CD8-positive, alpha-beta memory T cell (primary cell): ENCODE results near the gene EIF2AK3. TPM values are rescaled to one million over a fixed set of nuclear protein-coding genes. Genes with fewer than 3 reads are reported as not detected.
"Not testable (repeated sequence)": the region's sequence is repeated elsewhere in the genome, so short reads cannot be mapped to it uniquely, and the experiment has no call there.

Experiments used
- CTCF ChIA-PET: fragments of 350-600 bp; sonication (Branson Sonifier 250); formaldehyde crosslinking; loops from one replicate; lab custom pipeline; 2021; ENCODE audit warnings: antibody characterized with exemption; lab: Charles Lee
- POLR2A ChIA-PET: fragments of 350-600 bp; sonication (Branson Sonifier 250); formaldehyde crosslinking; loops from one replicate; lab custom pipeline; 2021; ENCODE audit warnings: antibody characterized with exemption; lab: Charles Lee
- DNase-seq, 5 donors: peaks; one replicate each; pipeline versions ENCODE4 v3.0.0 to v3.0.0-alpha.2; 2020 to 2022; ENCODE audit warnings: mixed read lengths in 1 of 5
- H3K27ac ChIP-seq: one replicate; pipeline ENCODE4 v1.7.0; 2013; ENCODE audit warnings: low read depth, mild to moderate bottlenecking, low read length, moderate library complexity
- H3K27me3 ChIP-seq: 2 replicates; pipeline ENCODE4 v1.7.0; 2013; ENCODE audit warnings: low read length, mild to moderate bottlenecking; ENCODE audit not compliant: insufficient read depth, poor library complexity, severe bottlenecking
- H3K36me3 ChIP-seq: 2 replicates; pipeline ENCODE4 v1.7.0; 2013; ENCODE audit warnings: mild to moderate bottlenecking, low read length, moderate library complexity; ENCODE audit not compliant: insufficient read depth
- H3K4me1 ChIP-seq: 2 replicates; pipeline ENCODE4 v1.7.0; 2013; ENCODE audit warnings: mild to moderate bottlenecking, low read length, moderate library complexity; ENCODE audit not compliant: insufficient read depth
- H3K4me3 ChIP-seq: 2 replicates; pipeline ENCODE4 v1.7.0; 2013; ENCODE audit warnings: mild to moderate bottlenecking, low read length
- H3K9me3 ChIP-seq: 2 replicates; pipeline ENCODE4 v1.7.0; 2013; ENCODE audit warnings: mild to moderate bottlenecking, low read length
- H3K27ac Mint-ChIP-seq, 8 donors: one replicate each; pipeline ENCODE4 v1.8.0; 2020 to 2021; ENCODE audit warnings: mixed read lengths in 8 of 8, mild to moderate bottlenecking in 6 of 8, inconsistent platforms in 3 of 8, moderate library complexity in 3 of 8
- H3K27me3 Mint-ChIP-seq, 2 donors: one replicate each; pipeline ENCODE4 v1.8.0; 2020 to 2021; ENCODE audit warnings: mixed read lengths in 2 of 2, mild to moderate bottlenecking in 1 of 2, moderate library complexity in 1 of 2
- H3K36me3 Mint-ChIP-seq, 3 donors: one replicate each; pipeline ENCODE4 v1.8.0; 2020 to 2021; ENCODE audit warnings: mixed read lengths in 3 of 3, inconsistent platforms in 1 of 3, mild to moderate bottlenecking in 1 of 3
- H3K4me1 Mint-ChIP-seq, 3 donors: one replicate each; pipeline ENCODE4 v1.8.0; 2020 to 2021; ENCODE audit warnings: mixed read lengths in 3 of 3, inconsistent platforms in 1 of 3, mild to moderate bottlenecking in 1 of 3
- H3K4me3 Mint-ChIP-seq, 7 donors: one replicate each; pipeline ENCODE4 v1.8.0; 2020 to 2021; ENCODE audit warnings: mixed read lengths in 7 of 7, mild to moderate bottlenecking in 6 of 7, moderate library complexity in 4 of 7, inconsistent platforms in 2 of 7
- H3K9me3 Mint-ChIP-seq, 5 donors: one replicate each; pipeline ENCODE4 v1.8.0; 2020 to 2022; ENCODE audit warnings: mixed read lengths in 5 of 5, mild to moderate bottlenecking in 3 of 5, moderate library complexity in 2 of 5, inconsistent platforms in 1 of 5
- polyA plus RNA-seq: library from polyadenylated mRNA; unstranded; fragments of 300-500 nt; fragmentation: Illumina TruSeq; gene quantifications from one replicate; pipeline ENCODE4 v1.2.3, GENCODE V29; 2021
- total RNA-seq, 2 experiments: library from RNA; stranded (reverse); gene quantifications; one replicate each; pipeline ENCODE4 v1.2.3, GENCODE V29; 2021

The EIF2AK3 gene
- total and polyA plus RNA-seq, 3 experiments from 2014 or later: 10.2 to 15.0 (median 13.0) TPM

GRCh38 chr2:88645291-88645882 is 18.1 kb upstream of the EIF2AK3 start:
- H3K9me3 Mint-ChIP-seq, H3K4me3 ChIP-seq, H3K27me3 ChIP-seq, H3K36me3 Mint-ChIP-seq, CTCF ChIA-PET, H3K36me3 ChIP-seq, H3K27ac ChIP-seq, POLR2A ChIA-PET, H3K4me3 Mint-ChIP-seq, DNase-seq, H3K27me3 Mint-ChIP-seq, H3K9me3 ChIP-seq, H3K4me1 ChIP-seq: not testable (repeated sequence)
- peak overlapping the region in 2 of 8 donors; percentile 7 to 53 for H3K27ac Mint-ChIP-seq
- H3K4me1 Mint-ChIP-seq: peaks cover 13 to 15% (median 14%) of the 10 kb centered on the region in 3 donors

GRCh38 chr2:88642278-88642677 is 15.0 kb upstream of the EIF2AK3 start:
- no peak overlapping the region for H3K27ac ChIP-seq
- no peaks in the 10 kb centered on the region for H3K36me3 ChIP-seq
- peaks cover 2 to 7% (median 7%) of the 10 kb centered on the region in 5 donors for H3K9me3 Mint-ChIP-seq
- H3K4me1 ChIP-seq: peaks cover 5% of the 10 kb centered on the region
- H3K27me3 ChIP-seq: no peaks in the 10 kb centered on the region
- H3K9me3 ChIP-seq: no peaks in the 10 kb centered on the region
- H3K4me1 Mint-ChIP-seq: peaks cover 36 to 46% (median 39%) of the 10 kb centered on the region in 3 donors
- POLR2A ChIA-PET: no interaction called here
- H3K4me3 ChIP-seq: no peak overlapping the region
- peaks cover 0 to 6% (median 1%) of the 10 kb centered on the region in 3 donors for H3K36me3 Mint-ChIP-seq
- no peak overlapping the region for H3K27ac Mint-ChIP-seq
- H3K4me3 Mint-ChIP-seq: no peak overlapping the region
- CTCF ChIA-PET: interaction anchor here (0.6 kb wide), 1 partner anchor 32 kb away, joined by 3 read pairs; no protein-coding TSS in a partner anchor
- DNase-seq: no peak
- H3K27me3 Mint-ChIP-seq: peaks cover 0 to 8% of the 10 kb centered on the region in 2 donors

GRCh38 chr2:88641330-88641729 is 14.1 kb upstream of the EIF2AK3 start:
- Mint-ChIP-seq H3K9me3 (peaks cover 2 to 7% (median 7%) of the 10 kb centered on the region in 5 donors), H3K36me3 (peaks cover 0 to 6% (median 1%) of the 10 kb centered on the region in 3 donors), H3K4me3 (peak overlapping the region in 1 of 7 donors; percentile 25), H3K27ac (peak overlapping the region in 1 of 8 donors; percentile 72), H3K4me1 (peaks cover 36 to 47% (median 40%) of the 10 kb centered on the region in 3 donors), H3K27me3 (peaks cover 0 to 8% of the 10 kb centered on the region in 2 donors)
- no peaks in the 10 kb centered on the region for H3K9me3 ChIP-seq
- ChIA-PET CTCF (no interaction called here), POLR2A (no interaction called here)
- no peak overlapping the region for H3K27ac ChIP-seq
- DNase-seq: no peak
- H3K36me3 ChIP-seq: no peaks in the 10 kb centered on the region
- H3K4me3 ChIP-seq: no peak overlapping the region
- peaks cover 5% of the 10 kb centered on the region for H3K4me1 ChIP-seq
- H3K27me3 ChIP-seq: no peaks in the 10 kb centered on the region

- Histone ChIP-seq H3K4me1 (peaks cover 5% of the 10 kb centered on the region), H3K4me3 (no peak overlapping the region), H3K36me3 (no peaks in the 10 kb centered on the region), H3K9me3 (no peaks in the 10 kb centered on the region), H3K27me3 (no peaks in the 10 kb centered on the region), H3K27ac (no peak overlapping the region)
- no peak for DNase-seq
- Mint-ChIP-seq H3K36me3 (peaks cover 0 to 6% (median 1%) of the 10 kb centered on the region in 3 donors), H3K9me3 (peaks cover 2 to 7% (median 7%) of the 10 kb centered on the region in 5 donors), H3K4me3 (peak overlapping the region in 1 of 7 donors; percentile 13), H3K27me3 (peaks cover 0 to 8% of the 10 kb centered on the region in 2 donors), H3K4me1 (peaks cover 29 to 40% (median 34%) of the 10 kb centered on the region in 3 donors), H3K27ac (peak overlapping the region in 1 of 8 donors; percentile 24)
- ChIA-PET CTCF (no interaction called here), POLR2A (no interaction called here)
Observed at GRCh38 chr2:88639865-88640264, 12.6 kb upstream of the EIF2AK3 start.

GRCh38 chr2:88638743-88639142 is 11.5 kb upstream of the EIF2AK3 start:
- Mint-ChIP-seq H3K27ac (peak overlapping the region in 2 of 8 donors; percentile 35 to 43), H3K36me3 (peaks cover 0 to 6% (median 1%) of the 10 kb centered on the region in 3 donors), H3K4me1 (peaks cover 25 to 32% (median 27%) of the 10 kb centered on the region in 3 donors), H3K9me3 (peaks cover 2 to 7% (median 7%) of the 10 kb centered on the region in 5 donors), H3K4me3 (peak overlapping the region in 5 of 7 donors; percentile 9 to 36 (median 29)), H3K27me3 (peaks cover 0 to 8% of the 10 kb centered on the region in 2 donors)
- peak in 2 of 5 donors; percentile 27 to 50 for DNase-seq
- Histone ChIP-seq H3K4me1 (peaks cover 5% of the 10 kb centered on the region), H3K36me3 (no peaks in the 10 kb centered on the region), H3K27ac (no peak overlapping the region), H3K4me3 (no peak overlapping the region), H3K27me3 (no peaks in the 10 kb centered on the region), H3K9me3 (no peaks in the 10 kb centered on the region)
- ChIA-PET CTCF (no interaction called here), POLR2A (no interaction called here)

- H3K4me3 Mint-ChIP-seq: peak overlapping the region in 5 of 7 donors; percentile 9 to 46 (median 34)
- CTCF ChIA-PET: no interaction called here
- no peaks in the 10 kb centered on the region for H3K36me3 ChIP-seq
- H3K27ac ChIP-seq: no peak overlapping the region
- no peaks in the 10 kb centered on the region for H3K9me3 ChIP-seq
- POLR2A ChIA-PET: no interaction called here
- peaks cover 5% of the 10 kb centered on the region for H3K4me1 ChIP-seq
- no peak for DNase-seq
- H3K4me1 Mint-ChIP-seq: peaks cover 25 to 32% (median 27%) of the 10 kb centered on the region in 3 donors
- H3K27me3 Mint-ChIP-seq: peaks cover 0 to 6% of the 10 kb centered on the region in 2 donors
- no peaks in the 10 kb centered on the region for H3K27me3 ChIP-seq
- no peak overlapping the region for H3K4me3 ChIP-seq
- H3K27ac Mint-ChIP-seq: peak overlapping the region in 2 of 8 donors; percentile 3 to 43
- H3K9me3 Mint-ChIP-seq: peaks cover 2 to 7% (median 7%) of the 10 kb centered on the region in 5 donors
- H3K36me3 Mint-ChIP-seq: peaks cover 0 to 6% (median 1%) of the 10 kb centered on the region in 3 donors
Observed at GRCh38 chr2:88638123-88638650, 10.9 kb upstream of the EIF2AK3 start.

- peaks cover 2 to 7% (median 7%) of the 10 kb centered on the region in 5 donors for H3K9me3 Mint-ChIP-seq
- peaks cover 22 to 32% (median 27%) of the 10 kb centered on the region in 3 donors for H3K4me1 Mint-ChIP-seq
- H3K36me3 ChIP-seq: no peaks in the 10 kb centered on the region
- peaks cover 0 to 6% (median 1%) of the 10 kb centered on the region in 3 donors for H3K36me3 Mint-ChIP-seq
- H3K27ac ChIP-seq: no peak overlapping the region
- H3K4me3 Mint-ChIP-seq: no peak overlapping the region
- H3K4me3 ChIP-seq: no peak overlapping the region
- H3K27me3 ChIP-seq: no peaks in the 10 kb centered on the region
- H3K4me1 ChIP-seq: peaks cover 5% of the 10 kb centered on the region
- CTCF ChIA-PET: no interaction called here
- DNase-seq: no peak
- H3K27me3 Mint-ChIP-seq: peaks cover 0 to 3% of the 10 kb centered on the region in 2 donors
- H3K27ac Mint-ChIP-seq: peak overlapping the region in 1 of 8 donors; percentile 3
- no peaks in the 10 kb centered on the region for H3K9me3 ChIP-seq
- POLR2A ChIA-PET: no interaction called here
Observed at GRCh38 chr2:88637464-88637863, 10.2 kb upstream of the EIF2AK3 start.

- H3K36me3 Mint-ChIP-seq: peaks cover 0 to 6% (median 1%) of the 10 kb centered on the region in 3 donors
- Histone ChIP-seq H3K4me1 (peaks cover 5% of the 10 kb centered on the region), H3K27me3 (no peaks in the 10 kb centered on the region), H3K4me3 (no peak overlapping the region), H3K27ac (no peak overlapping the region), H3K9me3 (no peaks in the 10 kb centered on the region), H3K36me3 (no peaks in the 10 kb centered on the region)
- peaks cover 22 to 32% (median 27%) of the 10 kb centered on the region in 3 donors for H3K4me1 Mint-ChIP-seq
- H3K9me3 Mint-ChIP-seq: peaks cover 2 to 7% (median 7%) of the 10 kb centered on the region in 5 donors
- H3K27me3 Mint-ChIP-seq: no peaks in the 10 kb centered on the region
- H3K27ac Mint-ChIP-seq: no peak overlapping the region
- H3K4me3 Mint-ChIP-seq: no peak overlapping the region
- ChIA-PET CTCF (no interaction called here), POLR2A (no interaction called here)
- DNase-seq: no peak
Observed at GRCh38 chr2:88636026-88636425, 8.8 kb upstream of the EIF2AK3 start.
